ENCODE data around the gene PSMD13.
A peak's percentile ranks its signal among the peaks of the same experiment; 100 is the strongest.

The PSMD13 gene

DNA sequence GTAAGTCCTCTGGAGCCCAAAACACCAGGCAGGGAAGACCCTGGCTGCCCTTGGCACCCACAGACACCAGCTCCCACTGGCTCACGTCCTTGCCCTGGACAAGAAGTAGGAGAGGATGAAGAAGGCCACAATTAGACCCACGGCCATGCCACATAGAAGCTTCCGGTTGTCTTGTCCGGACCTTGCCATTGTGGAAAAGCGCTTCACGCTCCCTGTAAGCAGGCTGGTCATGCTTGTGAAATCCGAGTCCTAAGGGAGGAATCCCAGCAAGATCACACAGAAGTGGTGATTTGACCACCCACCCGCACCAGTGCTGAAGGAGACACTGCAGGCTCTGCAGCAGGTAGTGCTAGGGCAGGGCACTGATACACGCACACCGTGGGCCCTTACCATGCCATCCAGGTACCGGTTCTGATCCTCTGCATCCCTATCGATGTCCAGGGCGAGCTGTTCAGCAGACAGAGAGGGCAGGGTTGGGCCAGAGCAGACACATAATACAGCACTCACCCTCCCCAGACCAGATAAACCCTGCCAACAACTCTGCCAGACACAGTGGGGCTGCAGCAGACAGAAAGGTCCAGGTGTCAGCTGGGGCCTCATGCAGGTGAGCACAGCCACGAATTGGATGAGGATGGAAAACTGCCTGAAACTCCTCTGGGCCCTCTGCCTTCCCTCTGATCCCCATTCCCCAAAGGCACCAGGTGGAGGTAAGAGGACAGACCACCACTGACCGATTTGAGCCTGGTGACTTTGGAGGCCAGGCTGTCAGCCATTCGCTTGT, 31.4 kb upstream of the PSMD13 start:
- DNase-seq, result no peak

DNA sequence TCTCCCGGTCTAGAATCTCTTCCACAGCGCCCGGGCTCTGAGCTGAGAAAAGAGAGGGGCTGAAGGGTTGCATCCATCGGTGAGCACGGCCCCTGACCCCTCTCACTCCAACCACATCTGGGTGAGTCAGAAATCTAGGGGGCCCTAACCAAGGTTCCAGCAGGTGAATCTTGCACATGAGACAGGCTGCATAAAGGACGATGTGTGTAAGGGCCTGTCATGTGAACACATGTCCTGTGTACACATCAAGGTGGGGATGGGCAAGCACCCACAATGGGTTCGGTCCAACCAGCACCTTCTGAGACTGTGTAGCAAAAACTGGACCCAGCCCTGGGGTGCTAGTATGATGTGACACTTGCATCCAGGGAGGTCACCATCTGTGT, 30.8 kb upstream of the PSMD13 start:
- DNase-seq, result no peak

DNA sequence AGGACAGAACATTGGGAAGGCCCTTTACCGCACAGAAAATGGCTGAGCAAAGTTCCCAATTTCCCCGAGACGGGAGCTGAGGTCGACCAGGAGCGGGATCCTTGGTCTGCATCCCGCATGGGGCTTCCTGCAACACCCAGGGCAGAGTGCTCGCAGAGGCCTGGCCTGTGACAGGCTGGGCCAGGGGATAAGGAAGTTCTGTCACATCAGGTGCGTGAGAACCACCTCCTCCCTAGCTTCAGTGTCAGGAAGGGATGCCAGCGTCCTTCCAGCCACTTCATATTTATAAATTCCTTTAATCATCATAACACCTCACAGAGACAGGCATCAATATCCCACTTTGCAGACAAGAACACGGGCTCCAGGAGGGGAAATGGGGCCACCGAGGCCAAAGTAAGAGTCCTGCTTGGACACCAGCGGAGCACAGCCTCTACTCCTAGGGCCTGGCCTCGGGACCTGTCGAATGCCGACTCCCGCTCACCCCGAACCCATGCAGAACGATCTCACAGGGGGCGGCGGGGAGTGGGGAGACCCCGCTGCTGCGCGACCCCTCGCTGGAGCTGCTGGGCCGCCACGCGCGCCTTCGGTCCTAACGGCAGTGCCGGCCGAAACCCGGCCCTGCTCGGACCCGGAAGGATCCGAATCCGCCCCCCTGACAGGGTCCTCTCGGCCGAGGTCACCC, 30.1 kb upstream of the PSMD13 start:
- peak in 1 of 2 donors; percentile 19 for DNase-seq

DNA sequence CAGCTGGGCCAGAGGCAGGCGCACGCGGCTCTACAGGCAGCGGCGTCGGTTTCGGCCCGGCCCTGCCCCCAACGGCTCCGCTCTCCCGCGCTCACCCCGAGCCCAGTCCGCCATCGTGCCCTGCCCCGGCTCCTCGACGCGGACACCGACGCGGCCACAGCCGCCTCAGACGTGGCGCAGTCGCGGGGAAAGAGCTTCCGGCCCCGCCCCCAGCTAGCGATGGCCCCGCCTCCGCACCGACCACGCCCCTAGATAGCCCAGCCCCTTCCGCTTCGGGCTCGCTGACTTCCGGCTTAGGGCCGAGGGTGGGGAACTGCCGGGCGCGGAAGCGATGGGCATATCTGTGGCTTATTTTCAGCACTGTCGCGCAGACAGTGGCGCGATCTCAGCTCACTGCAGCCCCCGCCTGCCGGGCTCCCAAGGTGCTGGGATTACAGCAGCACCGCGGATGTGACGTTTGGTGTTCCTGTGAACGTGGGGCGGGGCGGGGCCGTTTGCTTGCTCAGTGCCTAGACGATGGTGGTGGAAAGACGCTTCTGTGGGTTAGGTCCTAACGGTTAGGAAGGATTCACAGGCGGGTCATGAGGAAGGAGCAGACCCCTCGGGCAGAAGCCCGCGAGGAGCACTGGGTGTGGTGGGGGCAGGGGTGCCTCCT, 29.4 kb upstream of the PSMD13 start, which contains the start of the genes BET1L and RIC8A:
Gene BET1L, minus strand, starts transcription at position 192 of the 655 bp plus-strand sequence. Its CDS starts 78 bp downstream, at position 114.
Gene RIC8A, plus strand, starts transcription at position 501 of the 655 bp plus-strand sequence. CDS start 1,147 bp downstream, outside the sequence.
- DNase-seq, result peak; percentile 99

DNA sequence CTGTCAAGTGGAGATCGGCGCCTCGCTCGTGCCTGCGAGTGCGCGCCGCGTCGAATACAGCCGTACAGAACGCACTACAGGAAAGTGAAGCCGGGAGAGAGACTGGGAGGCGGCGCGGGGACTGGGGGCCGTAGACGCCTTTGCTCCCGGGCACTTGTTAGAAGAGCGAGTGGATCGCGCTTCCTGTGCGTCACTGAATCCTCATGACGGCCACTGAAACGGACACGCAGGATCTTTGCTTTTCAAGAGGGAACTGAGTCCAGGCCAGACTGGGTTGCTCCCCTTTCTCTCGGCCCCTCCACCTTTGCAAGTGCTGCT, 29.0 kb upstream of the PSMD13 start:
- peak in 1 of 2 donors; percentile 46 for DNase-seq

DNA sequence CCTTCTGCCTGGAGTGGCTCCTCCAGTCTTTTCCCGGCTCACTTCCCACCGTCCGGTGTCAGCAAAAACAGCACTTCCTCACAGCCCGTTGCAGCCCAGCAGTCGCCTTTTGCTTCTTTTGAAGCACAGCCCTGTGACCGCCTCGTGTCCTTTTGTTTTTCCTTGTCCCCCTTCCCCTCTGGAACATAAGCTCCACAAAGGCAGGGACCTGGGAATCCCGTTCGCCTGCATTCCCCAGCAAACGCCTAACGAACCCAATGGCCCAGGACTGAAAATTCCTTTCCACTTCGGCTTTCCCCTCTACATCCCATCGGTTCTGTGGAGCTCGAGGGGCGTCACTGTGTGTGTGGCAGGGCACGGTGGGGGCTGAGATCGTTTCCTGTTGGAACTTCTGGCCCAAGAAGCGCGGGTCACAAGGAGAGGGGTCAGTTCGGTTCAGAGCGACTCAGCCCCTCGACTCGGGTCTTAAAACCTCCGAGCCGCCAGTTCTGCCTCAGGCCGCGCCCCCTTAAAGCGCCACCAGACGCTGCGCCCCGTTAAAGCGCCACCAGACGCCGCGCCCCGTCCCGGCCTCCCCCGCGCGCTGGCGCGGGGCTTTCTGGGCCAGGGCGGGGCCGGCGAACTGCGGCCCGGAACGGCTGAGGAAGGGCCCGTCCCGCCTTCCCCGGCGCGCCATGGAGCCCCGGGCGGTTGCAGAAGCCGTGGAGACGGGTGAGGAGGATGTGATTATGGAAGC, 28.4 kb upstream of the PSMD13 start:
- peak; percentile 79 to 86 for DNase-seq

DNA sequence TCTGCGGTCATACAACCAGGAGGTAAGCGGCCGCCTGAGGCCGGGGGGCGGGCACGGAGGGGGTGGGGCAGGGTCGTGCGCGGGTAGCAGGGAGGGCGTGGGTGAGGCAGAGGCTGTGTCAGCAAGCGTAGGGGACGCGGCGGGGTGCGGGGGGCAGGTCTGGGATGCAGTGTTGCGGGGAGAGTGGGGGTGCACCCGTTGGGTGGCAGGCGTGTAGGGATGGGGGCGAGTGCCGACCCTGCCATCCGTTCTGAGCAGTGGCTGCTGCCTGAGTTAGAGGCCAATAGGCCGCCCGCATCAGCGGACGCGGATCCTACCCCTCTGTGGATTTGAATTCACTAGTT, 27.9 kb upstream of the PSMD13 start:
- no peak for DNase-seq

DNA sequence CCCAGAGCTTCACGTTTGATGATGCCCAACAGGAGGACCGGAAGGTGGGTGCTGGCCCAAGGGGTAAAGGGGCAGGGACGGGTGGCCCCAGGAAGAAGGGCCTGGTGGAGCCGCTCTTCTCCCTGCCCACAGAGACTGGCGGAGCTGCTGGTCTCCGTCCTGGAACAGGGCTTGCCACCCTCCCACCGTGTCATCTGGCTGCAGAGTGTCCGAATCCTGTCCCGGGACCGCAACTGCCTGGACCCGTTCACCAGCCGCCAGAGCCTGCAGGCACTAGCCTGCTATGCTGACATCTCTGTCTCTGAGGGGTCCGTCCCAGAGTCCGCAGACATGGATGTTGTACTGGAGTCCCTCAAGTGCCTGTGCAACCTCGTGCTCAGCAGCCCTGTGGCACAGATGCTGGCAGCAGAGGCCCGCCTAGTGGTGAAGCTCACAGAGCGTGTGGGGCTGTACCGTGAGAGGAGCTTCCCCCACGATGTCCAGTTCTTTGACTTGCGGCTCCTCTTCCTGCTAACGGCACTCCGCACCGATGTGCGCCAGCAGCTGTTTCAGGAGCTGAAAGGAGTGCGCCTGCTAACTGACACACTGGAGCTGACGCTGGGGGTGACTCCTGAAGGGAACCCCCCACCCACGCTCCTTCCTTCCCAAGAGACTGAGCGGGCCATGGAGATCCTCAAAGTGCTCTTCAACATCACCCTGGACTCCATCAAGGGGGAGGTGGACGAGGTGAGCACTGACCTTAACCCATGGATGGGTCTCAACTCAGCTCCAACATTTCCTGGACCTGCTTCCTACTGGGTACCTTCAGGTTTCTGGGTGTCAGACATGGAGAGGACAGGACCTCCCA, 27.3 kb upstream of the PSMD13 start:
- no peak for DNase-seq

DNA sequence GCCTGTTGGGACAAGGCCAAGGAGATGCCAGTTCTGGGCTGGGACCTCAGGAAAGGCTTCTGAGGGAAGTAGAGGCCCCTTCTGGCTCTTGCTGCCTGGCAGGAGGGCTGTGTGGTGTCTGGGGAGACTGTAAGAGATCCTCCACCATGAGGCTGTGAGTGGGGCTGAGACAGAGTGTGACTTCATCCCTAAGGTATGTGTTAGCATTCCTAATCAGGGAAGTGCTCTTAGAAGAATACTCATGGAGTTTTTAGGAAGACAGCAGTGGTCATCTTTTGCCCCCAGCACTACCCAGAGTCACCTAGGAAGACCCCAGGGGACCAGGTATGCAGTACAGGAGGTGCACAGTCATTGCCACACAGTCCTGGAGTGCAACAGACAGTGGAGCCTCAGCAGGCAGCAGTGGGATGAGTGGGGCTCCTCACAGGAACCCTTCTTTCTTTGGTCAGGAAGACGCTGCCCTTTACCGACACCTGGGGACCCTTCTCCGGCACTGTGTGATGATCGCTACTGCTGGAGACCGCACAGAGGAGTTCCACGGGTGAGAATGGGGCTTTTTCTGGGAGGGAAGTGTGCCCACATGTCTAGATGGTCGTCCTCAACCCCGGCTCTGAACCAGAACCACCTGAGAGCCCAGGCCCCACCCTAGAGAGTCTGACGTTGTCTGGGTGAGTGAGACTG, 26.5 kb upstream of the PSMD13 start:
- DNase-seq, result no peak

DNA sequence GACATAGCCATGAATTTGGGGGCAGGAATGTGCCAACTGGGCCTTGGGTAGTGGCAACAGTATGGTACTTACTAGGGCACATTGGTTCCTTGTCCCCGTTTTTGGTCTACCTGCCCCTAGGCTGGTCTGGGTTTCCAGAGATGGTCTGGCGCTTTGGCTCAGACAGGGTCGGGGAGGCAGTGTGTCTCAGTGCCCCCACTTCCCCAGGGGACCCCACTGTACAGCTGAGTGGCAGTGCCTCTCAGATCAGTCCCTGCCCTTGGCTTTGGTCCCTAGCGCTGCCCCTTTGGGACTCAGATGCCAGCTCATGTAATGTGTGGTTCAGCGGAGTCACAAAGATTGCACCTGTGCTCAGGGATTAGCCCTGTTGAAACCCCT, 26.0 kb upstream of the PSMD13 start:
- no peak for DNase-seq

DNA sequence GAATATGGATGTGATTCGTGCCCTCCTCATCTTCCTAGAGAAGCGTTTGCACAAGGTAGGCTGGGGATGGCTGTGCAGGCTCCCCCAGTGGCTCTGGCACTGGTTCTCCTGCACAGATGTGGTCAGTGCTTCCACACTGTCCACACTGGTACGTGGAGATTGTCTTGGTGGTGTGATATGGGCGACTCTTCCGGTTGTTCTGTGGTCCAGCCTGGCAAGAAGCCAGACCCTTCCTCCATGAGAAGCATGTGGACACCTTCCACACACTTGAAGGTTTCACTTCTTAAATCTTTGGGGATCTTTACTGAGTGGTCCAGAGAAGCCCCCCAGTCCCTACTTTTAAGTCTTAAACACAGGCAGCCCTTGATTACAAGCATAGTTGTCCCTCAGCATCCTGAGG, 25.5 kb upstream of the PSMD13 start:
- DNase-seq, result no peak

DNA sequence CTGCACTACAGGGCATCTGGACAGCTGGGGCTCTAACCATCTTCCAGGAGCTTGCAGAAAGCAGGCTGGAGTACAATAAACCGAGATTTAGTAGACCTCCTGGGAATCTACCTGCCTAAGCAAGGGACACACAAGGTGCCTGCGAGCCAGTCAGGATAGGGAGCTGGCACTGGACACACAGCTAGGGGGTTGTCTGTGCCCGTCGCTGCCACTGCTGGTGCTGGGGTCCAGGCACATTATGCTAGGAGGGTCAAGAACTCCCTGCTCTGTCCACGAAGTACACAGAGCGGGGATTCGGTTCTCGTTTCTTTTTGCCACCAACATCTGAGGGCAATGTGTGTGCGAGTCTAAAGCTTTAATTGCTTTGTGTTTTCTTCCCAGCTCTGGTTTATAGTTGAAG, 25.0 kb upstream of the PSMD13 start:
- no peak for DNase-seq

DNA sequence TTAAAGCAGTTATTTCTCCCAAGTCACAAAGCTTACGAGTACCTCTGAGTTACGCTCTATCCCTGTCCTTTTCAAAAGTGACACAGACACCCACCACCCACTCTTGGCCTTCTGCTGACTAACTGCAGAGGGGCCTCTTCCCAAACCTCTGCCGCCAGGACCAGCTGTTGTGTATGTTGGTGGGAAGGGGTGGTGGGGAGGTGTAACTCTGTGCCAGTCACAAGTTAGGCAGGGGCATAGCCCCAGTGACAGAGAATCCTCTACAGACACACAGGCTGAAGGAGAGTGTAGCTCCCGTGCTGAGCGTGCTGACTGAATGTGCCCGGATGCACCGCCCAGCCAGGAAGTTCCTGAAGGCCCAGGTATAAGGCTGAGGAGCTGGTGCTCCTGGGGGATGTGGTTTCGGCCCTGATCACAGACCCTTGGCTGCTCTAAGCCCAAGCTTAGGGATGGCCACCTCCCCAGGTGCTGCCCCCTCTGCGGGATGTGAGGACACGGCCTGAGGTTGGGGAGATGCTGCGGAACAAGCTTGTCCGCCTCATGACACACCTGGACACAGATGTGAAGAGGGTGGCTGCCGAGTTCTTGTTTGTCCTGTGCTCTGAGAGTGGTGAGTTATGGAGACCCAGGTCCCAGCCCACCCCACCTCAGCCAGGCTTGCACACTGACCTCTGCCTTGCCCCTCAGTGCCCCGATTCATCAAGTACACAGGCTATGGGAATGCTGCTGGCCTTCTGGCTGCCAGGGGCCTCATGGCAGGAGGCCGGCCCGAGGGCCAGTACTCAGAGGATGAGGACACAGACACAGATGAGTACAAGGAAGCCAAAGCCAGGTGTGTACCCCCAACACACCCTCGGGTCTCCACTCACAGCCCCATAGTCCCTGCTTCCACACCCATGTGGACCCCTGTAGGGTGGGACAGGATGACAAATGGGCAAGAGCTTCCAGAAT, 24.4 kb upstream of the PSMD13 start:
- no peak for DNase-seq

DNA sequence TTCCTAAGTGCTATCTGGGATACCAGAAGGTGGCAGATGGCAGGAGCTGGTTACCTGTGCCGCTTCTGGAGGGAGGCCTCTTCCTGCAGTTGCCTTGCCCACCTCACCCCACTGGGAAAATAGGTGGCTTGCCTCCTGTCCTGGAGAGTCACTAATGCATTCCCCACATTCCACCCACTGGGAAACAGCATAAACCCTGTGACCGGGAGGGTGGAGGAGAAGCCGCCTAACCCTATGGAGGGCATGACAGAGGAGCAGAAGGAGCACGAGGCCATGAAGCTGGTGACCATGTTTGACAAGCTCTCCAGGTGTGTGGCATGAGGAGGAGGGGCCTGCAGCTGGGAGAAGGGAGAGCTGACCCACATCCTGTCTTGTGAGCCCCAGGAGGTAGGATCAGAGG, 23.7 kb upstream of the PSMD13 start:
- no peak for DNase-seq

DNA sequence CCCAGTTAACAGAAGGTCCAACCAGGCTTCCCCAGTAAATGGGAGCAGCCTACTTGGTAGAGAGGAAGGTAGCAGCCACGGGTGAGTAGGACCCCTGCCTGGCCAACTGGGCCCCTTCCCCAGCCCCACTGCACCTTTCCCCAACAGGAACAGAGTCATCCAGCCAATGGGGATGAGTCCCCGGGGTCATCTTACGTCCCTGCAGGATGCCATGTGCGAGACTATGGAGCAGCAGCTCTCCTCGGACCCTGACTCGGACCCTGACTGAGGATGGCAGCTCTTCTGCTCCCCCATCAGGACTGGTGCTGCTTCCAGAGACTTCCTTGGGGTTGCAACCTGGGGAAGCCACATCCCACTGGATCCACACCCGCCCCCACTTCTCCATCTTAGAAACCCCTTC, 22.7 kb upstream of the PSMD13 start:
- no peak for DNase-seq

DNA sequence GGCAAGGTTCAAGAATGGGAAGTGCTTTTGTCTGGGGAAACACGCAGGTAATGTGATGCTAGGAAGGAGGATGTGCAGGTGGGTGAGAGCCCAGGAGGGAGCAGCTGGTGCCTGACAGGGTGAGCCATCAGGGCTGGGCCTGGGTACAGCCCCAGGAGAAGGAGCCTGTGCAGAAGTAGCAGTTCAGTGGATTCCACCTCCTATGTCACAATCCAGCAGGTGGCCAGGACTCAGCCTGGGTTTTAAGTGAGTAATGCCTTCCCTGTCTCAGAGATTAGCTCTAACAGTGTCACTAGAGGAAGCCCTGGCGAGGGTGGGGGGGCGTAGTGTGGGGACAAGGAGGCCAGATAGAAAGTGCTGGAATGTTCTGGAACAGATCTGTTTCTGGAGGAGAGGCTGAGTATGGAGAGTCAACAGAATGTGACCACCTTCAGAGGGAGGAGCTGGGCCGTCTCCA, 21.2 kb upstream of the PSMD13 start:
- no peak for DNase-seq

DNA sequence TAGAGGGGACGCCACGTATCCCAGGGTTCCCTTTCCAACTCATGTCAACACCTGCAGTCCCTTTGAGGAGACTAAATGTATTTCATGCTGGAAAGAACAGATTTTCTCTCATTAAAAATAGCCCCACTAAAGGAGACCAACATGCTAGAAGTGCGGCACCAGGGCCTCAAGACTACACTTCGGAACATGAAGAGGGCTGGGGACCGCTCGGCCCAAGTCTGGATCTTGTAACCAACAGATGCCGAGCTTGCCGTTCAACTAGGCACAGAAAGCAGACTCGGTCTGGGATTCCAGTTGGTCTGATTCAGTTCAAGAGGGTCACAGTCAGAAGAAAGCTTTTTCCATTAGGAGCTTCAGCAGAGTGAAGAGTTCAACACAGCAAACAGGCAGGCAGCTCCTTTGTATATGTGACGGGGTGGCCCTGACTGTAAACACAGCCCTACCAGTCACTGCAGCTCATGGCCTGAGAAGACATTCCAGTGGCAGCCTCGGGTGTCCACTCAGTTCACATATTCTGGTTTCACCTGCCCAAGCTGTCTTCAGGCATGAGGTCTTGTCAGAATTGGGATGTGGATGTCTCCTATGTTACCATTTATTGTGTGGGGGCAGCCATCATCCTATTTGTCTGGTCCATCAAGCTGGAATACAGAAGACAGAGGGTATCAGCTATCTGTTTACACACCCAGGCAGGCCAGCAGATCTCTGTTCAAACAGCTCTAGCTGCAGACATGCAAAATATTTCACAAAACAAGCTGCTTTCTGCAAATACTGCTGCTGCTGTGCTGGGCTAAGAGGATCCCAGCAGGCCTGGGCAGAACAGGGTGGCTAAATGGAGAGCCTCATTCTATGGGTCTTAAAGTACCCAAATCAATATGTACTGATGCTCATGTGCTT, 20.4 kb upstream of the PSMD13 start:
- DNase-seq, result no peak

DNA sequence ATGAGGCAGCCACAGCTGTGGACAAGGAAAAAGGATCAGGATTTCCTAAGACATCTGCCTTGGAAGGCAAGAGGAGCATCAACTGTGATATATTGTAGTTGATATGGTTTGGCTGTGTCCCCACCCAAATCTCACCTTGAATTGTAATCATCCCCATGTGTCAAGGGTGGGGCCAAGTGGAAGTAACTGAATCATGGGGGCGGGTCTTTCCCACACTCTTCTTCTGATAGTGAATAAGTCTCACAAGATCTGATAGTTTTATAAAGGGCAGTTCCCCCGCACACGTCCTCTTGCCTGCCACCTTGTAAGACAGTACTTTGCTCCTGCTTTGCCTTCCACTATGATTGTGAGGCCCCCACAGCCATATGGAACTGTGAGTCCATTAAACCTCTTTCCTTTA, 19.1 kb upstream of the PSMD13 start:
- DNase-seq, result no peak

DNA sequence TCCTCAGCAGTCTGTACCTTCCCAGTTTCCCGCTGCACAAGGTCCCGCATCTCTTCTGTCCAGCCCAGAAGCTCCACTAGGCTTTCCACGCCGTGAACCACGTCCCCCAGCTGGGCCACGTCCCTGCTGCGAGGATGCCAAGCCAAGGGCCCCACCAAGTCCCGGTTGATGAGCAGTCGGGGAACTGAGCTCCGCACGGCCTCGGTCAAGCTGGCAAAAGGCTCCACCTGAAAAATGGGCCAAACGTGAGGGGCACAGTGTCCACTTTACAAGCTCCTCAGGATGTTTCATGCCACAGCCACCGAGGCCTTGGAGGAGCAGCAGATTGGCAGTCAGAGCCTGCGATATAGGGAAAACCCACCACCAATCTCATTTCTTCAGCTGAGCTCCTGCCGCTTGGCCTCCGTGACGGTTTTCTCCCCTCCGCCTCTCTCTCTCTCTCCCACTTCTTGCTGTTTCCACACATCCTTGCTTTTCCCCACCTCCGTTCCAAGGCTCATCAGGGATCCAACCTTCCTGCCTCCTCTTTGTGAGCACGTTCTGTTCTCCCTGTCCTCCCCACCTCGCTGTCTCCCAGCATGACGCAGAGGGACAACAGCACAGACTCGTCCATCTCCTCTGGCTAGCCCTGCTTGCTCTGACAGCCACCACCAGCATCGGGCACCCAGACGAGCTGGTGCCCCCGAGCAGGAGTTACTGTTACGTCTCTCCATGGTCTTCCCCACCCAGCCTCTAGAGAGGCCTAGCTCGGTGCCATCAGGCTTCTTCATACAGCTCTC, 17.8 kb upstream of the PSMD13 start:
- DNase-seq, result no peak
